GM19099 (cell line): ENCODE results near the gene SLC5A6.

Source experiments
- POLR2A ChIP-seq: IDR thresholded peaks from 3 replicates; pipeline ENCODE4 v1.6.1; 2011; ENCODE audit warnings: low read depth; ENCODE audit not compliant: insufficient read length; ENCODE audit errors: extremely low read depth

The SLC5A6 gene

DNA sequence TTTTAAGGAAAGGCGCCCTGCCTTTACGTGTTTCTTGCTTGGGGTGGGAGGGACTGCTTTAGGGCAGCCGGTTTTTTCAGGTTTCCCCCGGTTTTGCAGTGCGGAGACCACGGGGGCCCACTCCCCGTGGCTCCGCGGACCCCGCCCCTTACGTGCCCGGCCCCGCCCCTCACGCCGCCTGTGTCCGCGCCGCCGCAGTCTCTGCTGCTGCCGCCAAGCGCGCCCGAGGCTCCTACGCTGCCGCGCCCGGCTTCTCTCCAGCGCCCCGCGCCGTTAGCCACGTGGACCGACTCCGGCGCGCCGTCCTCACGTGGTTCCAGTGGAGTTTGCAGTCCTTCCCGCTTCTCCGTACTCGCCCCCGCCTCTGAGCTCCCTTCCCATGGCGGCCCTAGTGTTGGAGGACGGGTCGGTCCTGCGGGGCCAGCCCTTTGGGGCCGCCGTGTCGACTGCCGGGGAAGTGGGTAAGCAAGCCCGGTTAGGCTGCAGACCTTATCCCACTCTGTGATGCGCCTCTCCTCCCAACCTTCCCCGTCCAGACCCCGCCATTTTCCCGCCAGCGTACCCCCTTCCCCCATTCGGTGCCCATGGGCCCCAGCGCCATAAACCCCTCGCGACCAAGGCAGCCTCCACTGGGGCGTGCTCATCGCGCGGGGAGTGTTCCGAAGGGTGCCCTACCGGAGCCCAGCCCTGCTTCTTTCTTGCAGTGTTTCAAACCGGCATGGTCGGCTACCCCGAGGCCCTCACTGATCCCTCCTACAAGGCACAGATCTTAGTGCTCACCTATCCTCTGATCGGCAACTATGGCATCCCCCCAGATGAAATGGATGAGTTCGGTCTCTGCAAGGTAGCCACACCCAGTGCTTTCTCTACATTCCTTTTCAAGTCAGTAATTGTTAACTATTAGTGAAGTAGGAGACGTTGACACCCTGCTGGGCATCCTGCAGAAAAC, 5.4 kb upstream of the SLC5A6 start, which contains the start of gene CAD:
Gene CAD (plus strand): TSS at position 197 of the 949 bp plus-strand sequence. CDS start 183 bp downstream, at position 380.
- TF ChIP-seq POLR2A, result peak; percentile 78

DNA sequence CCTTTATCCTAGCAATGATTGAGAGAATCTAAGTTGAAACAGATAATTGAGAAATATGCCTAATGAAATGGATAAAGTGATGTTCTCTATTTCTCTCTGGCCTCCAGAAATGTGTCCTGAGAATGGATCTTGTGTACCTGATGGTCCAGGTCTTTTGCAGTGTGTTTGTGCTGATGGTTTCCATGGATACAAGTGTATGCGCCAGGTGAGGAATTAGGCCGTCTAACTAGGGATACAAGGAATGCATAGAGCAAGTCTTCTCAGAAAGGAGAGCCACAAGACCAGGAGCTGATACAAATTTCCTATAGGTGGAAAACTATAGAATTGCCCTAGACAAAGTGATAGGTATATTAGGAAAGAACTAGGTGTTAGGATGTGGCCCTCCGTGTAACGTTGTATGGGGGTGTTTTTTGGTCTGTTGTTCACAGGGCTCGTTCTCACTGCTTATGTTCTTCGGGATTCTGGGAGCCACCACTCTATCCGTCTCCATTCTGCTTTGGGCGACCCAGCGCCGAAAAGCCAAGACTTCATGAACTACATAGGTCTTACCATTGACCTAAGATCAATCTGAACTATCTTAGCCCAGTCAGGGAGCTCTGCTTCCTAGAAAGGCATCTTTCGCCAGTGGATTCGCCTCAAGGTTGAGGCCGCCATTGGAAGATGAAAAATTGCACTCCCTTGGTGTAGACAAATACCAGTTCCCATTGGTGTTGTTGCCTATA, 4.5 kb upstream of the SLC5A6 start:
- no peak for TF ChIP-seq POLR2A

DNA sequence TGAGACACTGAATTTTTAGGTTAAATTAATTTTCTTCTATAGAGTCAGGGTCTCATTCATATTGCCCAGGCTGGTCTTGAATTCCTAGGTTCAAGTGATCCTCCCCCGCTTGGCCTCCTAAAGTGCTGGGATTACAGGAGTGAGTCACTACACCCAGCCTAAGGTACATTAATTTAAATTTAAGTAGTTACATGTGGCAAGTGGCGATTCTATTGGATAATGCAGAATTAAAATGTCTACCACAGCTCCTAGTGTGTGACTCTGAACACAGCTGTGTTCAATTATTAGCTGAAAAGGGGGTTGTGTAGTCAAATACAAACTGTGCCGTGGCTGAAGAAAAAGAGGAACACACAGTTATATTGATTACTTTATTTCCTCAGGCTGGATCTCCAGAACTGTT, 2.9 kb upstream of the SLC5A6 start:
- no peak for TF ChIP-seq POLR2A

DNA sequence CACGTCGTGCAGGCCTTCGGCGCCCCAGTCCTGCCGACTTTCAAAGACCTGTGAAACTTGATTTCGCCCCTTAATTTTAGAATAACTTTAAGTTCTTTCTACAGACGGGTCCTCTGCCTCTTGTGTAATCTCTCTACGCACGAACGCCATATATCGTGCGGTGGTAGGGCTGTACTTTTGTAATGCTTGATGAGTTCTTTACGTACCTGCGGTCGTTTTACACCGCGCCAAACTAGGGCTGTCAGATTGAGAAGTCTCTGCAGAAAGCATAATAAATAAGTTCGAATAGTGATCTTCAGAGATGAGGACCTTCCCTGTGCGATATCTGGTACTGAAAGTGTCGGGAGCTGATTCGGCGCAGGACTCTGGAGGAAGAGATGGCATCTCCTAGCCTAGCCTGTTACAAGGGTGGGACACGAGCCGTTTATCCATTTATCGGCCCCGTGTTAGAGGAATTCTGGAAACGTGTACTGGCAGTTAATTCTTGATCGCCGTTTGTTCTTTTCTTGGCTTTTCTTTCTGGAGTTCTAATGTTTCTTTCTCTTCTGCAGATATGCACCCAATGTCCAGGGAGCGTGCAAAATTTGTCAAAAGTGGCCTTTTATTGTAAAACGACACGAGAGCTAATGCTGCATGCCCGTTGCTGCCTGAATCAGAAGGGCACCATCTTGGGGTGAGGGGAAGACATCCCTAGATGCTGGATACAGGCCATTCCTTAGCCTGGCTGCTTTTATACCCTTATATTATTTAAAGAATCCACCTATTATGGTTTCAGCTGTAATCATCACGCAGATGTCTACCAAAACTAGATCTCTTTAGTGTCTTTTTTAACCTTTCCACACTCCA, 781 bp upstream of the SLC5A6 start:
- TF ChIP-seq POLR2A, result peak; percentile 31

DNA sequence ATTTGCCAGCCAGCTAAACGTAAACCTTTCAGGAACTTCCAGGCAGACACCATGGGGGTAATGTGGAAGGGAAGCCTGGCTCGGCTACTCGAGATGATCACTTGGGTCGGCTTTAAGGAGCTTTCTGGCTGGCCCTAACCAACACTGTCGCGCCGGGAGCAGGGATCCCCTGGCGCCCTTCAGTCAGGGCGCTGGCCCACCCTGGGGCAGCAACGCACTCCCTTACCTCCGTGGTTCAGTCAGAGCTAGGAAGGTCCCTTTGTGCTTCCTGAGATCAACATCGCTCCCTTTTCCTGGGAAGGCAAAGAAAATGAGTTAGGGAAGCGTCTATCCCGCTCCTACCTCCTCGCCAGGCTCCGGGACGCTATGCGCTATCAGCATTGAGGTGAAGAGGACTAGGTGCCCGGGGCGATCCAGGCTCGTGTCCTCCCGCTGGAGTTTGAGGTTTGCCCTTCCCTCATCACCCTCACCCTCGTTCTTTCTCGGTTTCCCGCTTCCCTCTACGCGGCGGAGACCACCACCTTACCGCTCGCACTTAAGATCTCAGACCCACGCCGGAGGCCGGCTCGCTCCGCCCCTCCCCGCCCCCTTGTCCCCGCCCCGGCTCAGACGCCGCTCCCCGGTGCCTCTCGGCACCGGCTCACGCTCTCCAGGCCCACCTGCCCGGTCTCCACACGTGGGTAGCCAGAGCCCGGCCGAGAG, 676 bp downstream of the SLC5A6 start:
- no peak for TF ChIP-seq POLR2A

DNA sequence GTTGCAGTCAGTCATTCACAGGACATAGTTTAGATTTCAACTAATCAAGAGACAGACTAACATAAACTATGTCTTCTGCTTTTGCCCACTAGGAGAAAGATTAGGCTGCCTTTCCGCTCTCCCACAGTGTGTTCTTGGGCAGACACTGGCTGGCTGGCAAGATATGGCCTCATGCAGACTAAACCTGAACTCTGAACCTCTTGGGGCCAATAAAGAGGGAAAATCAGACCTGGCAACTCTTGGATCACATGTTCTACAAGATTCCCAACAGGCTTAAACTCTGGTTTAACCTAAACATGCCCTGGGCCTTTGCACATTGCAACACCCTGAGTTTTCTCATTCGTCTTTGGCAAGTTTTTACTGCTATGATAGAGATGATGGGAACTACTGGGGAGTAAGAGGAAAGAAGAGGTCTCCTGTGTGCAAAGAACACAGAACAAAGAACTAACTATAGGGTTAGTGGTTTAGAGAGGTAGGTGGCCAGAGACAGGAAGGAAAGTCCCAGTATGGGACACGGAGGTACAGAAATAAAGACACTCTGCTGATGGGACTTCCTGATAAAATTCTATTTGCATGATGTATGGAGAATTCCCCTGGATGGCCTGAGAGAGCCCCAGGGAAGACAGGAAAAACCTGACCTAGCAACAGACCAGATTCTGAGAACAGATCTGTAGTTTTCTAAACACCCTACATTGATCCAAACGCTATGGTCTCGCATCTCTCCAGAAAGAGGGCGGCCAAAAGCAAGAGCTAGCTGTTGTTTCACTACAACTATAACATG, 2.3 kb downstream of the SLC5A6 start:
- TF ChIP-seq POLR2A, result no peak

DNA sequence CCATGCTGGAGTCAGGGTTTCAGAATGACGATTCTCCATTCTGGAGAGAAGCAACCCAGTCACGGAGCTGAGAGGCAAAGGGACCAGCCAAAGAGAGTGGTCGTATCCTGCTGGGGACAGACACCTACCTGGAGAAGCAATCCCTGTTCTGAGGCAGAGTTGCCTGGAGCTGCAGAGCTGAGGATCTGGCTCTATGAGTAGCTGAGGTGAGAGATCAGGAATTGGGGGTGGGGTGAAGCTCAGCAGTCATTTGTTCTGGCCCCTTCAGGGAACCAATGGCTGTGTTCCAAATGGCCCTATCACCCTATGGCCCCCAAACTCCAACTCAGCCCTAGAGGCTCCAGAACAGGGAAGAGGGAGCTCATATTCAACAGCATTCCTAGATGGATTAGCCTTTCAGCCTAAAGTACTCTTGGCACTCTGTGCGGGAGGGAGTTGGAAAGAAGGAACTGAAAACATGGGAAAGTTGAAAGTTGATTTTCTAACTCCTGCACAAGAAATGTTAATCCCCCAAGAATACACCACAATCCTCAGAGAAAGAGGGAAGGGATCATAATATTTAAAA, 3.5 kb downstream of the SLC5A6 start:
- no peak for TF ChIP-seq POLR2A

DNA sequence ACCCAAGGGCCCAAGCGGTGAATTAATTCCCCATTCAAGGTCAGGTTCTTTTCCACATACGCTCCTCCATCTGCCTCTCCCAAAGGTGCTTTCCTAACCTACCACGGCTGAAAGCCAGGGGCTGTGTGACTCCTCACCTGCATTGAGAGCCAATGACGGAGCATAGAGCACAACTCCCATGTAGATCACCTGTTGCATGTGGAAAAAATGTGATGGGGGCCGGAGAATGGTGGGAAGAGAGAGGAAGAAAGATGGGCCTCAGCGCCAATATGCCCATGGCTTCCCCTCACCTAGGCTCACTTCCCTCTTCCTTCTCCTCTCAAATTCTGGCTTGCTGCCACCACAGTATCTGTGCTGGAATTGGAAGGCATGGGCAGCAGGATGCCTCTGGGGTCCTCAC, 5.7 kb downstream of the SLC5A6 start:
- TF ChIP-seq POLR2A, result no peak

DNA sequence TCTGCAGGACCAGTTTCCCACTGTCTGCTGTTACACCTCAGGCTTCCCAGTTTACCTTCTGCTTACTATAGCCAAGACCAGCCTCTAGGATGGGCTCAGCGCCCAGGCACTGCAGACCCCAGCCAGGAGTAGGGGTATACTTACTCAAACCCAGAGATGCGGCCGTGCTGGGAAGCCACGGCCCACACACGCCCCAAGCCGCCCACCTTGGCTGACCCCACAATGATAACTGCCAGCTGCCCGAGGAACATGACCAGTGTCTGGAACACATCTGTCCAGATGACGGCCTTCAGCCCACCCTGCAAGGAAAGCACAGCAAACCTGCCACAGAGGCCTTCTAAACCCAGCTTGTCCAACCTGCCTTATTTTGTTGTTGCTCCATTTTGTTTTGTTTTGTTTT, 6.9 kb downstream of the SLC5A6 start:
- no peak for TF ChIP-seq POLR2A

DNA sequence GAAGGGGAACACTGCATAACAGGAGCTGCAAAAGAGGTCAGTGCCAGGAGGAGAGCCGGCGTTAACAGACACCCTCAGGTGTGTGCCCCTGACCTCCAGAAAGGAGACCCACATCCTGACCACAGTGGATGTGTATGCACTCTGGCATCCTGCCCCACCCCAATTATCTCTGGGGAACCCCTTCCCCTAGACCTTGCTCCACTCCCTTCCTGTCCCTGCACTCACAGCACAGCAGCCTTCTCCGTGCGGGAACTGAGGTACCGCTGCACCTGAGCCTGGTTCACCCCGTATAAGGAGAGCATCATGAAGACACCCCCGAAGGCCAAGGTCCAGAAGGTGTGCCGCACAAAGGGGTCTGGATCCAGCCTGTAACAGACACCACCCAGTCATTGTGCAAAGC, 7.5 kb downstream of the SLC5A6 start:
- no peak for TF ChIP-seq POLR2A

DNA sequence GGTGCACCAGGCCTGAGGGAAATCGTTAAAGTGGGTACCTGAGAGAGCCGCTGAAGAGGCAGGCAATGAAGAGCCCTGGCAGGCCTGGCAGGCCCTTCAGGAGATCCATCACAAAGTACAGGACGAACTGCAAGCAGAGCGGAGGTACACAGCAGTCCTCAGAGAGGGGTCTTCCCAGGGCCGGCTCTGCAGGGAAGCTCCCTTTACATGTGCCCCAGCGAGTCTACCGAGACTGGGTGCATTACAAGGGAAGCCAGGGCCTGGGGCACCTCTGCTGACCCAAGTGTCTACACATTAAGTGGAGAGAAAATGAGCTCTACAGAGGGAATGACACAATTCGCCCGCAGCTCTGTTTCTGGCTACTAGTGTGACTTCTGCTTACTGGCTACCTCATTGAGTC, 8.3 kb downstream of the SLC5A6 start:
- TF ChIP-seq POLR2A, result no peak

DNA sequence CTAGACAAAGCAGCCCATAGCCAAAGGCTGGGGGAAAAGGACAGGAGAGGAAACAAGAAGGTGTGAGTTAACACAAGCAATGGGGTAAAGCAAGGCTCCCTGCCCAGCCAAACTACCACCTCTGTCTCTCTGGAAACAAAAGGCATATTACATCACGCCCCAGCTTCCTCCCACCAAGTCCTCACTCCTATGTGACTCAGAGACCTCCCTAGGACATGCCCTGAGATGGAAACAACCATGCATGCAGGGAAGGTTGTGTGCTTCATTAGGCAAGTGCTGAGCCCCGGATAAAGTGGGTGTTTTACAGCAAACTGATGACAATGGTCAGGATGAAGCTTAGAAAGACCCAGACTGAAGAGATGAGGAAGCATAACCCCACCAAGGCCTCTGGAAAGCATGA, 9.2 kb downstream of the SLC5A6 start:
- TF ChIP-seq POLR2A, result no peak

DNA sequence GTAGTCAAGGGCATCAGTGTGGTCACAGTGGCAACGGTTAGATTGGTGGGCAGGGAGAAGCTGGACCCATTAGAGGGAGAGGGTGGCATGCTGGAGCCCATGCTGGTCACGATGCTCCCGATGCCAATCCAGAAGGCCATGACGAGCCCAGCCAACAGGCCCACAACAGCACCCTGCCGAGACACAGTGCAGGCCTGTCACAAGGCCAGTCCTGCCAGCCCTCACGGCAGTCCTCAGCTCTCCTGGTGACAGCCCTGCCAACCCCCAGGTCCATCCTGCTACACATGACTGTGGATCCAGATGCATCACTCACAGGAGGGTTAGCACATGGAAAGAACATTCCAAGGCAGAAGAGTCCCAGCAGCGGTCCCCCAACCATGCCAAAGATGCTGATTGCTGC, 10.4 kb downstream of the SLC5A6 start:
- TF ChIP-seq POLR2A, result no peak
